GM21825 (cell line): ENCODE data around the gene WNT7B.

Experiments used
- ATAC-seq: cut with Tn5 transposase; IDR thresholded peaks from one replicate; pipeline ENCODE4 v1.9.1; 2021; ENCODE audit warnings: mild to moderate bottlenecking, moderate library complexity; ENCODE audit not compliant: unreplicated experiment

Gene WNT7B

GRCh38 chr22:45960477-45961386, 16.2 kb downstream of the WNT7B start:
- no peak for ATAC-seq

GRCh38 chr22:45959719-45960476, 17.1 kb downstream of the WNT7B start:
- no peak for ATAC-seq

- no peak for ATAC-seq
Observed at GRCh38 chr22:45958971-45959370, 18.0 kb downstream of the WNT7B start.

- ATAC-seq: no peak
Observed at GRCh38 chr22:45957826-45958225, 19.1 kb downstream of the WNT7B start.

- ATAC-seq: no peak
Observed at GRCh38 chr22:45953178-45953577, 23.8 kb downstream of the WNT7B start.

GRCh38 chr22:45952553-45952952, 24.4 kb downstream of the WNT7B start:
- no peak for ATAC-seq

GRCh38 chr22:45952151-45952550, 24.8 kb downstream of the WNT7B start:
- no peak for ATAC-seq

GRCh38 chr22:45949891-45950290, 27.1 kb downstream of the WNT7B start:
- ATAC-seq: no peak

GRCh38 chr22:45949258-45949870, 27.6 kb downstream of the WNT7B start:
- ATAC-seq: no peak

GRCh38 chr22:45948081-45948648, 28.8 kb downstream of the WNT7B start:
- no peak for ATAC-seq

- no peak for ATAC-seq
Observed at GRCh38 chr22:45946805-45947600, 30.0 kb downstream of the WNT7B start.

- no peak for ATAC-seq
Observed at GRCh38 chr22:45945621-45946106, 31.3 kb downstream of the WNT7B start.

GRCh38 chr22:45942787-45943493, 34.0 kb downstream of the WNT7B start:
- ATAC-seq: no peak

GRCh38 chr22:45942344-45942743, 34.6 kb downstream of the WNT7B start:
- no peak for ATAC-seq

GRCh38 chr22:45938913-45939312, 38.0 kb downstream of the WNT7B start:
- no peak for ATAC-seq

- ATAC-seq: no peak
Observed at GRCh38 chr22:45937960-45938359, 39.0 kb downstream of the WNT7B start.

- no peak for ATAC-seq
Observed at GRCh38 chr22:45935573-45935972, 41.4 kb downstream of the WNT7B start.

GRCh38 chr22:45934659-45935341, 42.2 kb downstream of the WNT7B start:
- ATAC-seq: no peak

- ATAC-seq: no peak
Observed at GRCh38 chr22:45934168-45934564, 42.8 kb downstream of the WNT7B start.
